Measurements from ENCODE around the gene CEP95.
"Not testable (repeated sequence)": the region's sequence is repeated elsewhere in the genome, so short reads cannot be mapped to it uniquely, and the experiment has no call there.

Gene CEP95

DNA sequence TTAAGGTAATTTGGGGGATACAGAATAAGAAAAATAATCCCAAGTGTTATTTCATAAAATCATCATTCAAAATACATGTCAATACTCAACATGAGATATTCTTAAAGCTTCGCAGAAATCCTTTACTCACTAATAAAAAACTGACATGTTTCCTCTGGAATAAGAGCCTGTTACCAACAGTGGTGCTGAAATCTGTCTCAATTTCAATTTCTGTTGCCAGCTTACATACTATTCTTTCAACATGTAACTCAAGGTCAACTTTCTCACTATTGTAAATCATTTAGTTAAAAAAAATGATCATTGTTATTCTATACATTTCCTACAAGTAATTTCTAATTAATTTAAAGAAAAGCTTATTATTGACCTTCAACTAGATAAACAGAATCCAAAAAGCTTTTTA lies 67.9 kb downstream of the CEP95 start (continued):
- no peak for TF ChIP-seq GLI4 (tag by site-specific recombination; IDR thresholded peaks at IDR 0.05)
- TF ChIP-seq, protein P1, sequence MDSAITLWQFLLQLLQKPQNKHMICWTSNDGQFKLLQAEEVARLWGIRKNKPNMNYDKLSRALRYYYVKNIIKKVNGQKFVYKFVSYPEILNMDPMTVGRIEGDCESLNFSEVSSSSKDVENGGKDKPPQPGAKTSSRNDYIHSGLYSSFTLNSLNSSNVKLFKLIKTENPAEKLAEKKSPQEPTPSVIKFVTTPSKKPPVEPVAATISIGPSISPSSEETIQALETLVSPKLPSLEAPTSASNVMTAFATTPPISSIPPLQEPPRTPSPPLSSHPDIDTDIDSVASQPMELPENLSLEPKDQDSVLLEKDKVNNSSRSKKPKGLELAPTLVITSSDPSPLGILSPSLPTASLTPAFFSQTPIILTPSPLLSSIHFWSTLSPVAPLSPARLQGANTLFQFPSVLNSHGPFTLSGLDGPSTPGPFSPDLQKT (IDR thresholded peaks at IDR 0.05; ENCODE audit: borderline replicate concordance, low read depth, low read length), result no peak
- no peak for TF ChIP-seq YY2 (tag by site-specific recombination; IDR thresholded peaks at IDR 0.05)

DNA sequence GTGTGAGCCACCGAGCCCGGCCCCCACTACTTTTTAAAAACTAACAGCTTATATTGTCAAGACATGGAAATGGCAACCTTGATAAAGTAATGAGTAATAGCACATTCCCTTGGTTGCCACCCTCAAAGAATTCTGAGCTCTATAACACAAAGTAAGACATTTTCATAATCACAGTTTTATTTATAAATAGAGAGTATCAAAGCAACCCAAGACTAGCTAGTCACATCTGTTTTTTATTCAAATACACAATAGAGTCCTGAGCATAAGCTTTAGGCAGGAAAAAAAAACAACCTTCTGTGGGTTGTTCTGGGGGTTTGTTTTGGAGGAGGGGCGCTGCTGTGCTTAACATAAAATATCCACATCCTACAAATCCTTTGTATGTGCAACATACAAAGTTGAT lies 68.7 kb downstream of the CEP95 start:
- no peak for TF ChIP-seq ZNF248 (tag by site-specific recombination; IDR thresholded peaks at IDR 0.05)
- TF ChIP-seq ZNF785 (tag by site-specific recombination; IDR thresholded peaks at IDR 0.05), result no peak
- no peak for TF ChIP-seq HIC1 (tag by site-specific recombination; IDR thresholded peaks at IDR 0.05)
- no peak for TF ChIP-seq ZNF521 (tag by site-specific recombination; IDR thresholded peaks at IDR 0.05)
- TF ChIP-seq KLF16 (tag by site-specific recombination; IDR thresholded peaks at IDR 0.05), result no peak
- no peak for TF ChIP-seq ZNF362 (tag by site-specific recombination; IDR thresholded peaks at IDR 0.05)
- TF ChIP-seq ZNF146 (tag by site-specific recombination; IDR thresholded peaks at IDR 0.05), result no peak
- no peak for TF ChIP-seq ZNF324 (tag by site-specific recombination; IDR thresholded peaks at IDR 0.05)
- TF ChIP-seq, protein P2, sequence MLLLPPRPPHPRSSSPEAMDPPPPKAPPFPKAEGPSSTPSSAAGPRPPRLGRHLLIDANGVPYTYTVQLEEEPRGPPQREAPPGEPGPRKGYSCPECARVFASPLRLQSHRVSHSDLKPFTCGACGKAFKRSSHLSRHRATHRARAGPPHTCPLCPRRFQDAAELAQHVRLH (tag by site-specific recombination; IDR thresholded peaks at IDR 0.05), result no peak
- TF ChIP-seq ZNF394 (tag by site-specific recombination; IDR thresholded peaks at IDR 0.05; ENCODE audit: borderline replicate concordance), result no peak
- no peak overlapping the region for H3K27ac ChIP-seq (ENCODE audit: extremely low read depth, low read depth, low read length)
- POLR2A ChIA-PET, result no interaction called here
- CTCF ChIA-PET, result interaction anchor here (0.8 to 2.2 kb wide), 3 partner anchors 33 to 197 kb away, joined by 3 to 13 read pairs (median 4); no protein-coding TSS in a partner anchor
- H3K36me3 ChIP-seq (ENCODE audit: control insufficient read depth in 2 of 2, insufficient read depth in 1 of 2, low read length in 2 of 2), result peaks cover 18 to 51% of the 10 kb centered on the region in 2 experiments
- H3K9me3 ChIP-seq (ENCODE audit: control insufficient read depth, insufficient read depth, low read depth, low read length), result no peaks in the 10 kb centered on the region
- H3K4me1 ChIP-seq (ENCODE audit: control insufficient read depth, insufficient read depth, low read length), result no peaks in the 10 kb centered on the region
- no peak overlapping the region for H3K4me3 ChIP-seq (ENCODE audit: low read depth, low read length)

GRCh38 chr17:64577025-64577424 lies 70.2 kb downstream of the CEP95 start:
- H3K4me1 ChIP-seq (ENCODE audit: control insufficient read depth, insufficient read depth, low read length); H3K27ac ChIP-seq (ENCODE audit: extremely low read depth, low read depth, low read length); H3K9me3 ChIP-seq (ENCODE audit: control insufficient read depth, insufficient read depth, low read depth, low read length); H3K4me3 ChIP-seq (ENCODE audit: low read depth, low read length); POLR2A ChIA-PET: not testable (repeated sequence)
- peaks cover 18 to 50% of the 10 kb centered on the region in 2 experiments; a peak in 2 of 3 replicates for H3K36me3 ChIP-seq (ENCODE audit: control insufficient read depth in 2 of 2, insufficient read depth in 1 of 2, low read length in 2 of 2)
- CTCF ChIA-PET, result interaction anchor here (2.2 kb wide), 1 partner anchor 73 kb away, joined by 13 read pairs; no protein-coding TSS in a partner anchor
- TF ChIP-seq, protein P2 (tag by site-specific recombination; IDR thresholded peaks at IDR 0.05), result peak; percentile 34; the same call in 1 of the 2 replicates
- TF ChIP-seq ZNF146 (tag by site-specific recombination; IDR thresholded peaks at IDR 0.05), result peak; percentile 93

DNA sequence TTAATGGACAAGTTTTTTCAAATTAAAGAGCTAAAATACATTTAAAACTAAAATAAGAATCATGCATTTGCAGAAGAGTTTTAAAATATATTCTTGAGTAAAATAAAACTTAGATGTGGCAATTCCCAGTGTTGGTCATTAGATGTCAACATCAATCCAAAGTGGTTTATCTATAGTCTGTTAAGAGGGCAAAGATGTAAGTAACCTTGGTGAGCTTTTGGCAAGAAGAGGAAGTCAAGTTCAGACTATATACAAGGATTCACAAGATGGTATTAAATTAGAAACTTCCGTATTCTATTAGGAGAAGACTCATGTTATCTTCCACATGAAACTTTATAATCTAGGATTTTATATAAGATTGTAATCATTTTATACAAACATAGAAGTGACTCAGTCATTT lies 73.1 kb downstream of the CEP95 start:
- no peak overlapping the region for H3K27ac ChIP-seq (ENCODE audit: extremely low read depth, low read depth, low read length)
- CTCF ChIA-PET, result no interaction called here
- POLR2A ChIA-PET, result interaction anchor here (0.6 kb wide), 1 partner anchor 60 kb away, joined by 3 read pairs; no protein-coding TSS in a partner anchor
- H3K4me1 ChIP-seq (ENCODE audit: control insufficient read depth, insufficient read depth, low read length), result no peaks in the 10 kb centered on the region
- H3K36me3 ChIP-seq (ENCODE audit: control insufficient read depth in 2 of 2, insufficient read depth in 1 of 2, low read length in 2 of 2), result peaks cover 28 to 62% of the 10 kb centered on the region in 2 experiments; a peak in 2 of 3 replicates
- H3K9me3 ChIP-seq (ENCODE audit: control insufficient read depth, insufficient read depth, low read depth, low read length), result no peaks in the 10 kb centered on the region
- H3K4me3 ChIP-seq (ENCODE audit: low read depth, low read length), result no peak overlapping the region
- TF ChIP-seq, protein P3, sequence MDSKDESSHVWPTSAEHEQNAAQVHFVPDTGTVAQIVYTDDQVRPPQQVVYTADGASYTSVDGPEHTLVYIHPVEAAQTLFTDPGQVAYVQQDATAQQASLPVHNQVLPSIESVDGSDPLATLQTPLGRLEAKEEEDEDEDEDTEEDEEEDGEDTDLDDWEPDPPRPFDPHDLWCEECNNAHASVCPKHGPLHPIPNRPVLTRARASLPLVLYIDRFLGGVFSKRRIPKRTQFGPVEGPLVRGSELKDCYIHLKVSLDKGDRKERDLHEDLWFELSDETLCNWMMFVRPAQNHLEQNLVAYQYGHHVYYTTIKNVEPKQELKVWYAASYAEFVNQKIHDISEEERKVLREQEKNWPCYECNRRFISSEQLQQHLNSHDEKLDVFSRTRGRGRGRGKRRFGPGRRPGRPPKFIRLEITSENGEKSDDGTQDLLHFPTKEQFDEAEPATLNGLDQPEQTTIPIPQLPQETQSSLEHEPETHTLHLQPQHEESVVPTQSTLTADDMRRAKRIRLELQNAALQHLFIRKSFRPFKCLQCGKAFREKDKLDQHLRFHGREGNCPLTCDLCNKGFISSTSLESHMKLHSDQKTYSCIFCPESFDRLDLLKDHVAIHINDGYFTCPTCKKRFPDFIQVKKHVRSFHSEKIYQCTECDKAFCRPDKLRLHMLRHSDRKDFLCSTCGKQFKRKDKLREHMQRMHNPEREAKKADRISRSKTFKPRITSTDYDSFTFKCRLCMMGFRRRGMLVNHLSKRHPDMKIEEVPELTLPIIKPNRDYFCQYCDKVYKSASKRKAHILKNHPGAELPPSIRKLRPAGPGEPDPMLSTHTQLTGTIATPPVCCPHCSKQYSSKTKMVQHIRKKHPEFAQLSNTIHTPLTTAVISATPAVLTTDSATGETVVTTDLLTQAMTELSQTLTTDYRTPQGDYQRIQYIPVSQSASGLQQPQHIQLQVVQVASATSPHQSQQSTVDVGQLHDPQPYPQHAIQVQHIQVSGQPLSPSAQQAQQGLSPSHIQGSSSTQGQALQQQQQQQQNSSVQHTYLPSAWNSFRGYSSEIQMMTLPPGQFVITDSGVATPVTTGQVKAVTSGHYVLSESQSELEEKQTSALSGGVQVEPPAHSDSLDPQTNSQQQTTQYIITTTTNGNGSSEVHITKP (tag by site-specific recombination; IDR thresholded peaks at IDR 0.05), result no peak
- TF ChIP-seq ZFHX2 (tag by site-specific recombination; conservative IDR thresholded peaks at IDR 0.05), result no peak
- TF ChIP-seq ZNF830 (tag by site-specific recombination; IDR thresholded peaks at IDR 0.05; ENCODE audit: low read depth), result no peak
- no peak for TF ChIP-seq ZNF626 (tag by site-specific recombination; IDR thresholded peaks at IDR 0.05)
- TF ChIP-seq ZNF48 (tag by site-specific recombination; IDR thresholded peaks at IDR 0.05), result no peak
- TF ChIP-seq ZNF341 (tag by site-specific recombination; IDR thresholded peaks at IDR 0.05; ENCODE audit: low read depth), result no peak
- TF ChIP-seq ZNF658 (tag by site-specific recombination; IDR thresholded peaks at IDR 0.05), result no peak
- no peak for TF ChIP-seq ZBTB20 (tag by site-specific recombination; IDR thresholded peaks at IDR 0.05)
- TF ChIP-seq BCL11A (tag by site-specific recombination; IDR thresholded peaks at IDR 0.05; ENCODE audit: low read depth), result no peak
